HepG2 (cell line): ENCODE data around the gene BTRC. TPM values are rescaled to one million over a fixed set of nuclear protein-coding genes. Genes with fewer than 3 reads are reported as not detected.

Source experiments
- ATAC-seq: fragments of 200-7000 bp; cut with Tn5 transposase; 3 replicates; pipeline ENCODE4 v1.9.1; 2020; ENCODE audit warnings: mild to moderate bottlenecking, moderate library complexity
- BruUV-seq: library from RNA; stranded (reverse); fragments of 400-500 nt; replicated peaks from 2 replicates; lab custom pipeline; 2021; lab: Mats Ljungman, UMichigan
- CTCF ChIA-PET: fragments of 300-600 bp; formaldehyde crosslinking; extraction: SDS; loops from one replicate; lab custom pipeline; 2021; ENCODE audit warnings: low total read pairs, inconsistent platforms, low intra/inter-chr PET ratio; lab: Yijun Ruan, JAX
- POLR2A ChIA-PET: fragments of 350-600 bp; sonication (Branson Sonifier 250); formaldehyde crosslinking; loops from one replicate; lab custom pipeline; 2020; ENCODE audit warnings: antibody characterized with exemption, inconsistent platforms; lab: Yijun Ruan, JAX
- DNase-seq: peaks from one replicate; pipeline ENCODE4 v3.0.0-alpha.2; 2015; ENCODE audit warnings: low spot score
- FAIRE-seq: peaks from 3 replicates; lab custom pipeline; 2011; peaks lifted over from hg19 to GRCh38; lab: Jason Lieb, UNC
- H2AFZ ChIP-seq: one replicate; pipeline ENCODE4 v1.6.1; 2011; ENCODE audit warnings: low read length, inconsistent platforms
- H3K27ac ChIP-seq: fragments of 300-600 bp; 3 replicates; pipeline ENCODE4 v1.8.0; 2011; ENCODE audit warnings: mixed run types, mild to moderate bottlenecking, mixed read lengths, low read length, inconsistent platforms; ENCODE audit not compliant: insufficient read depth; ENCODE audit errors: extremely low read length
- H3K27me3 ChIP-seq, 2 experiments: fragments of 200-600 bp in 1 of 2; 2 replicates in 1 of 2; 3 replicates in 1 of 2; pipeline versions ENCODE4 v1.6.0 to v1.8.0; 2011; ENCODE audit warnings: low read length in 2 of 2, mild to moderate bottlenecking in 2 of 2, moderate library complexity in 2 of 2, inconsistent platforms in 1 of 2; ENCODE audit not compliant: insufficient read depth in 2 of 2, control insufficient read depth in 1 of 2
- H3K36me3 ChIP-seq, 2 experiments: fragments of 200-600 bp in 1 of 2; replicated peaks in 1 of 2; 2 replicates in 1 of 2; 3 replicates in 1 of 2; pipeline versions ENCODE4 v1.5.1 to v1.8.0; 2011; ENCODE audit warnings: low read length in 2 of 2, inconsistent platforms in 1 of 2; ENCODE audit not compliant: insufficient read depth in 2 of 2, control insufficient read depth in 1 of 2
- H3K4me1 ChIP-seq: 2 replicates; pipeline ENCODE4 v1.5.1; 2012; ENCODE audit warnings: low read length, inconsistent platforms; ENCODE audit not compliant: insufficient read depth
- H3K4me2 ChIP-seq: 2 replicates; pipeline ENCODE4 v1.6.0; 2011; ENCODE audit warnings: low read depth, low read length, inconsistent platforms
- H3K4me3 ChIP-seq, 3 experiments: fragments of 200-600 bp in 1 of 3; sonication (generic), shearing (Covaris generic) in 1 of 3; replicated peaks in 1 of 3; 2 replicates each; pipeline ENCODE4 v1.5.1; 2011 to 2016; ENCODE audit warnings: low read length in 3 of 3, inconsistent platforms in 2 of 3, low read depth in 2 of 3, mild to moderate bottlenecking in 2 of 3, control low read depth in 1 of 3, mixed read lengths in 1 of 3; ENCODE audit not compliant: insufficient read depth in 1 of 3
- H3K79me2 ChIP-seq: one replicate; pipeline ENCODE4 v1.6.1; 2011; ENCODE audit warnings: low read length, inconsistent platforms; ENCODE audit not compliant: insufficient read depth
- H3K9ac ChIP-seq: 2 replicates; pipeline ENCODE4 v1.6.0; 2011; ENCODE audit warnings: mild to moderate bottlenecking, low read depth, low read length, inconsistent platforms; ENCODE audit not compliant: insufficient read depth
- H3K9me3 ChIP-seq: 2 replicates; pipeline ENCODE4 v1.5.1; 2012; ENCODE audit warnings: mild to moderate bottlenecking, low read length
- H4K20me1 ChIP-seq: 2 replicates; pipeline ENCODE4 v1.6.0; 2011; ENCODE audit warnings: inconsistent platforms, mild to moderate bottlenecking, low read length, moderate library complexity; ENCODE audit not compliant: insufficient read depth
- AGO1 ChIP-seq: fragments of 200-400 bp; formaldehyde crosslinking; IDR thresholded peaks from 2 replicates; pipeline ENCODE4 v1.6.1; 2017; ENCODE audit warnings: mild to moderate bottlenecking, low read depth, low read length, moderate library complexity; ENCODE audit not compliant: poor library complexity, severe bottlenecking
- CTCF ChIP-seq: sonication (generic); formaldehyde crosslinking; IDR thresholded peaks from 2 replicates; pipeline ENCODE4 v1.5.0; 2020; ENCODE audit warnings: mild to moderate bottlenecking, missing genetic modification reagents, moderate library complexity
- ELF3 ChIP-seq: IDR thresholded peaks from 2 replicates; pipeline ENCODE4 v1.6.1; 2016; ENCODE audit warnings: missing genetic modification reagents, missing compliant biosample characterization
- FOXK1 ChIP-seq: sonication (generic); formaldehyde crosslinking; IDR thresholded peaks from 2 replicates; pipeline ENCODE4 v1.4.0; 2020; ENCODE audit warnings: low read depth, missing genetic modification reagents, borderline replicate concordance
- GTF3A ChIP-seq: sonication (generic); formaldehyde crosslinking; conservative IDR thresholded peaks from 2 replicates; pipeline ENCODE4 v1.4.0; 2020; ENCODE audit warnings: mild to moderate bottlenecking, missing genetic modification reagents
- KAT8 ChIP-seq: IDR thresholded peaks from 2 replicates; pipeline ENCODE4 v1.6.1; 2016; ENCODE audit warnings: missing genetic modification reagents, missing compliant biosample characterization
- KDM5B ChIP-seq: sonication (generic); formaldehyde crosslinking; IDR thresholded peaks from 2 replicates; pipeline ENCODE4 v1.4.0; 2020; ENCODE audit warnings: missing genetic modification reagents, mild to moderate bottlenecking, borderline replicate concordance
- LCORL ChIP-seq, 2 experiments: fragments of 450-650 bp in 1 of 2; sonication (generic) in 1 of 2; formaldehyde crosslinking in 1 of 2; IDR thresholded peaks; 2 replicates each; pipeline versions ENCODE4 v1.5.0 to v1.6.1; 2017 to 2020; ENCODE audit warnings: antibody characterized with exemption in 1 of 2, missing genetic modification reagents in 1 of 2
- MED8 ChIP-seq: sonication (generic); formaldehyde crosslinking; IDR thresholded peaks from 2 replicates; pipeline ENCODE4 v1.8.1; 2023; ENCODE audit warnings: mild to moderate bottlenecking, missing genetic modification reagents; ENCODE audit not compliant: insufficient replicate concordance
- MIER2 ChIP-seq: IDR thresholded peaks from 2 replicates; pipeline ENCODE4 v1.6.1; 2016; ENCODE audit warnings: missing biosample characterization, missing genetic modification reagents
- RXRB ChIP-seq: IDR thresholded peaks from 2 replicates; pipeline ENCODE4 v1.6.1; 2016; ENCODE audit warnings: borderline replicate concordance, missing genetic modification reagents, missing compliant biosample characterization
- SAFB2 ChIP-seq: sonication (generic); formaldehyde crosslinking; IDR thresholded peaks from 2 replicates; pipeline ENCODE4 v1.5.1; 2020; ENCODE audit warnings: missing genetic modification reagents, low read depth, mild to moderate bottlenecking, borderline replicate concordance
- SMC3 ChIP-seq: IDR thresholded peaks from 2 replicates; pipeline ENCODE4 v1.6.1; 2011; ENCODE audit warnings: low read length, improper control_type of control experiment
- SP4 ChIP-seq: sonication (generic); formaldehyde crosslinking; IDR thresholded peaks from 2 replicates; pipeline ENCODE4 v1.8.1; 2023; ENCODE audit warnings: mild to moderate bottlenecking, missing genetic modification reagents
- TEAD3 ChIP-seq: optimal IDR thresholded peaks from 2 replicates; pipeline ENCODE3; 2016; ENCODE audit warnings: borderline replicate concordance
- ZNF124 ChIP-seq: sonication (generic); formaldehyde crosslinking; IDR thresholded peaks from 2 replicates; pipeline ENCODE4 v1.4.0; 2020; ENCODE audit warnings: missing genetic modification reagents
- ZNF160 ChIP-seq: sonication (generic); formaldehyde crosslinking; IDR thresholded peaks from 2 replicates; pipeline ENCODE4 v1.8.0; 2022; ENCODE audit warnings: mild to moderate bottlenecking, inconsistent platforms, missing genetic modification reagents
- ZNF224 ChIP-seq: sonication (generic); formaldehyde crosslinking; IDR thresholded peaks from 2 replicates; pipeline ENCODE4 v1.5.0; 2020; ENCODE audit warnings: mild to moderate bottlenecking, missing genetic modification reagents
- ZNF652 ChIP-seq: IDR thresholded peaks from 2 replicates; pipeline ENCODE4 v1.6.1; 2016; ENCODE audit warnings: low read depth, borderline replicate concordance
- ZNF713 ChIP-seq: sonication (generic); formaldehyde crosslinking; IDR thresholded peaks from 2 replicates; pipeline ENCODE4 v1.4.0; 2020; ENCODE audit warnings: mild to moderate bottlenecking, missing genetic modification reagents
- ZNF878 ChIP-seq: sonication (generic); formaldehyde crosslinking; IDR thresholded peaks from 2 replicates; pipeline ENCODE4 v1.8.1; 2023; ENCODE audit warnings: mild to moderate bottlenecking, missing genetic modification reagents, moderate library complexity
- WGBS: methylation state at CpG from one replicate; pipeline ENCODE4 v1.1.6; 2017; ENCODE audit warnings: low lambda C conversion rate; 5-methylcytosine and 5-hydroxymethylcytosine counted together
- in situ Hi-C: cut with HindIII; loops from 2 replicates; pipeline ENCODE4 v1.10.0; 2017; ENCODE audit warnings: low pct_unique_long_range_greater_than_20kb; ENCODE audit not compliant: extremely low pct_ligation_motif_present
- intact Hi-C: fragments of 100-400 bp; cut with micrococcal nuclease; formaldehyde crosslinking; loops from one replicate; pipeline ENCODE4 v1.10.0; 2022; ENCODE audit not compliant: unreplicated experiment
- polyA plus RNA-seq, 8 experiments: library from polyadenylated mRNA; depleted of rRNA in 3 of 8; stranded (reverse) in 7 of 8; unstranded in 1 of 8; fragments of >200 nt; fragmentation: Illumina TruSeq in 4 of 8; extraction: Trizol in 4 of 8; gene quantifications; 2 replicates each; pipeline versions ENCODE4 v1.2.1 to v1.2.3, GENCODE V29; 2011 to 2016; ENCODE audit warnings: low read depth in 4 of 8, missing spikeins in 1 of 8, mixed read lengths in 1 of 8; ENCODE audit not compliant: insufficient read depth in 1 of 8
- total RNA-seq, 5 experiments: library from RNA; depleted of rRNA; stranded (reverse); fragments of >200 nt; fragmentation: Illumina TruSeq; extraction: Trizol; gene quantifications; 2 replicates each; pipeline ENCODE4 v1.2.3, GENCODE V29; 2016; ENCODE audit warnings: low read depth in 1 of 5
- TF ChIP-seq, protein P1 (sequence below): sonication (generic); formaldehyde crosslinking; IDR thresholded peaks from 2 replicates; pipeline ENCODE4 v1.8.0; 2023; ENCODE audit warnings: mild to moderate bottlenecking, missing genetic modification reagents

The BTRC gene
- total and polyA plus RNA-seq, 2 of the 13 experiments (the other 11 are each of a cell fraction or from before 2014, with no cell fraction given) = 12.0 to 14.4 TPM

- no peaks in the 10 kb centered on the region for H3K27me3 ChIP-seq
- no peaks in the 10 kb centered on the region for H3K79me2 ChIP-seq
- H3K4me2 ChIP-seq = no peak overlapping the region
- H4K20me1 ChIP-seq = no peaks in the 10 kb centered on the region
- intact Hi-C loops (loop anchor here (1.0 to 5.0 kb wide), 3 partner anchors 140 to 229 kb away; no protein-coding TSS in a partner anchor), in situ Hi-C loops (loop anchor here (10.0 kb wide), 1 partner anchor 137 kb away; no protein-coding TSS in a partner anchor)
- WGBS = 77% methylated on average over 17 of the region's 17 CpGs
- H3K4me1 ChIP-seq = no peaks in the 10 kb centered on the region
- H2AFZ ChIP-seq = no peak overlapping the region
- no peaks in the 10 kb centered on the region for H3K36me3 ChIP-seq
- no peak overlapping the region for H3K4me3 ChIP-seq
- no peaks in the 10 kb centered on the region for H3K9me3 ChIP-seq
- H3K27ac ChIP-seq = no peak overlapping the region
- no TSS peak for BruUV-seq
- ChIA-PET CTCF (interaction anchor here (1.2 to 1.8 kb wide), 5 partner anchors 140 to 227 kb away, joined by 3 to 12 read pairs (median 6); no protein-coding TSS in a partner anchor), POLR2A (interaction anchor here (1.0 kb wide), 1 partner anchor 141 kb away, joined by 4 read pairs; no protein-coding TSS in a partner anchor)
- ATAC-seq (peak; percentile 96), FAIRE-seq (peak; percentile 92), DNase-seq (peak; percentile 73)
- no peak overlapping the region for H3K9ac ChIP-seq
- no peak for TF ChIP-seq ZNF160 (CRISPR knock-in tag)
- TF ChIP-seq SP4 = no peak
- TF ChIP-seq ZNF124 (CRISPR knock-in tag) = no peak
- peak; percentile 85 for TF ChIP-seq CTCF (CRISPR knock-in tag)
- TF ChIP-seq TEAD3 (CRISPR knock-in tag) = peak; percentile 48
- no peak for TF ChIP-seq SAFB2 (CRISPR knock-in tag)
- TF ChIP-seq RXRB = peak; percentile 70; the same call in 1 of the 2 replicates
- TF ChIP-seq, protein P1, sequence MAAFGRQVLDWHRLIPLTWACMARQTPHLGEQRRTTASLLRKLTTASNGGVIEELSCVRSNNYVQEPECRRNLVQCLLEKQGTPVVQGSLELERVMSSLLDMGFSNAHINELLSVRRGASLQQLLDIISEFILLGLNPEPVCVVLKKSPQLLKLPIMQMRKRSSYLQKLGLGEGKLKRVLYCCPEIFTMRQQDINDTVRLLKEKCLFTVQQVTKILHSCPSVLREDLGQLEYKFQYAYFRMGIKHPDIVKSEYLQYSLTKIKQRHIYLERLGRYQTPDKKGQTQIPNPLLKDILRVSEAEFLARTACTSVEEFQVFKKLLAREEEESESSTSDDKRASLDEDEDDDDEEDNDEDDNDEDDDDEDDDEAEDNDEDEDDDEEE (CRISPR knock-in tag) = no peak
- TF ChIP-seq MED8 (CRISPR knock-in tag) = no peak
- TF ChIP-seq SMC3 = peak; percentile 87
- TF ChIP-seq LCORL (IDR thresholded peaks at IDR 0.05) = no peak
- no peak for TF ChIP-seq LCORL (CRISPR knock-in tag; IDR thresholded peaks at IDR 0.05)
- TF ChIP-seq ELF3 (CRISPR knock-in tag) = 0 out of 2 replicates have a peak, but pooled peaks have one; percentile 31
- no peak for TF ChIP-seq MIER2
- no peak for TF ChIP-seq ZNF713
- TF ChIP-seq ZNF224 (CRISPR knock-in tag) = no peak
- TF ChIP-seq FOXK1 (CRISPR knock-in tag) = no peak
- no peak for TF ChIP-seq ZNF878 (CRISPR knock-in tag)
- TF ChIP-seq GTF3A (CRISPR knock-in tag) = no peak
- TF ChIP-seq KDM5B (CRISPR knock-in tag) = no peak
- TF ChIP-seq AGO1 = no peak
- TF ChIP-seq ZNF652 (CRISPR knock-in tag) = no peak
- TF ChIP-seq KAT8 (CRISPR knock-in tag) = no peak
Measured at GRCh38 chr10:101441541-101442455, 87.8 kb downstream of the BTRC start.
